ENCODE results near the gene NR5A2.
"Not testable (repeated sequence)": the region's sequence is repeated elsewhere in the genome, so short reads cannot be mapped to it uniquely, and the experiment has no call there.

The NR5A2 gene

GRCh38 chr1:200181861-200182260 lies 154.4 kb downstream of the NR5A2 start:
- H3K4me3 ChIP-seq (ENCODE audit: low read depth, low read length), result no peak overlapping the region

GRCh38 chr1:200182701-200183100 lies 155.2 kb downstream of the NR5A2 start:
- no peak overlapping the region for H3K4me3 ChIP-seq (ENCODE audit: low read depth, low read length)
- TF ChIP-seq CTCF (IDR thresholded peaks at IDR 0.05; ENCODE audit: low read depth, low read length), result no peak

More at GRCh38 chr1:200181861-200182260, 154.4 kb downstream of the NR5A2 start:
- no peak for TF ChIP-seq CTCF (IDR thresholded peaks at IDR 0.05; ENCODE audit: low read depth, low read length)

GRCh38 chr1:200183637-200184036 lies 156.1 kb downstream of the NR5A2 start:
- TF ChIP-seq CTCF (IDR thresholded peaks at IDR 0.05; ENCODE audit: low read depth, low read length), result no peak

GRCh38 chr1:200184196-200184595 lies 156.7 kb downstream of the NR5A2 start:
- H3K4me3 ChIP-seq (ENCODE audit: low read depth, low read length), result no peak overlapping the region
- TF ChIP-seq CTCF (IDR thresholded peaks at IDR 0.05; ENCODE audit: low read depth, low read length), result no peak

More at GRCh38 chr1:200183637-200184036, 156.1 kb downstream of the NR5A2 start:
- no peak overlapping the region for H3K4me3 ChIP-seq (ENCODE audit: low read depth, low read length)

- not testable (repeated sequence) for H3K4me3 ChIP-seq (ENCODE audit: low read depth, low read length)
Measured at GRCh38 chr1:200185191-200185590, 157.7 kb downstream of the NR5A2 start.

GRCh38 chr1:200187332-200187731 lies 159.8 kb downstream of the NR5A2 start:
- not testable (repeated sequence) for H3K4me3 ChIP-seq (ENCODE audit: low read depth, low read length)

- TF ChIP-seq CTCF (IDR thresholded peaks at IDR 0.05; ENCODE audit: low read depth, low read length), result no peak
- H3K4me3 ChIP-seq (ENCODE audit: low read depth, low read length), result no peak overlapping the region
Measured at GRCh38 chr1:200191993-200192392, 164.5 kb downstream of the NR5A2 start.

- no peak overlapping the region for H3K4me3 ChIP-seq (ENCODE audit: low read depth, low read length)
- no peak for TF ChIP-seq CTCF (IDR thresholded peaks at IDR 0.05; ENCODE audit: low read depth, low read length)
Measured at GRCh38 chr1:200194477-200194876, 167.0 kb downstream of the NR5A2 start.
